ENCODE data around the gene NPHP4.

DNA sequence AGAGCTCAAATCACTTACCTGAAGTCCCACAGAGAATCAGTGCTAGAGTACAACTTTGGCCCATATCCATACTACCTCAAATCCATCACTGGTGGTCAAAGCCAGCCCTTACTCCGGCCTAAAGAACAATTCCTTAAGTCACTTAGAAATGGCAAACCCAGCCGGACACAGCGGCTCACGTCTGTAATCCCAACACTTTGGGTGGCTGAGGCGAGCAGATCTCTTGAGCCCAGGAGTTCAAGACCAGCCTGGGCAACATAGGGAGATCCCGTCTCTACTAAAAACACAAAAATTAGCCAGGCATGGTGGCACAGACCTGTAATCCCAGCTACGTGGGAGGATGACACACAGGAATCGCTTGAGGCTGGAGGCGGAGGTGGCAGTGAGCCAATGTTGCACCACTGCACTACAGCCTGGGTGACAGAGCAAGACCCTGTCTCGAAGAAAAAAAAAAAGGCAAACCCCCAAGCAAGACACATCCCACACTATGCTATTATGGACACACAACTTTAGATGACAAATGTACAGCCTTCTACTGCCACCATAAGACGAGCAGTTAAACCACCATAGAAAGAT lies 24.0 kb downstream of the NPHP4 start:
- no peak for TF ChIP-seq POLR2A (IDR thresholded peaks at IDR 0.05; ENCODE audit: low read length)
- TF ChIP-seq EP300 (IDR thresholded peaks at IDR 0.05): no peak
- TF ChIP-seq, protein P1, sequence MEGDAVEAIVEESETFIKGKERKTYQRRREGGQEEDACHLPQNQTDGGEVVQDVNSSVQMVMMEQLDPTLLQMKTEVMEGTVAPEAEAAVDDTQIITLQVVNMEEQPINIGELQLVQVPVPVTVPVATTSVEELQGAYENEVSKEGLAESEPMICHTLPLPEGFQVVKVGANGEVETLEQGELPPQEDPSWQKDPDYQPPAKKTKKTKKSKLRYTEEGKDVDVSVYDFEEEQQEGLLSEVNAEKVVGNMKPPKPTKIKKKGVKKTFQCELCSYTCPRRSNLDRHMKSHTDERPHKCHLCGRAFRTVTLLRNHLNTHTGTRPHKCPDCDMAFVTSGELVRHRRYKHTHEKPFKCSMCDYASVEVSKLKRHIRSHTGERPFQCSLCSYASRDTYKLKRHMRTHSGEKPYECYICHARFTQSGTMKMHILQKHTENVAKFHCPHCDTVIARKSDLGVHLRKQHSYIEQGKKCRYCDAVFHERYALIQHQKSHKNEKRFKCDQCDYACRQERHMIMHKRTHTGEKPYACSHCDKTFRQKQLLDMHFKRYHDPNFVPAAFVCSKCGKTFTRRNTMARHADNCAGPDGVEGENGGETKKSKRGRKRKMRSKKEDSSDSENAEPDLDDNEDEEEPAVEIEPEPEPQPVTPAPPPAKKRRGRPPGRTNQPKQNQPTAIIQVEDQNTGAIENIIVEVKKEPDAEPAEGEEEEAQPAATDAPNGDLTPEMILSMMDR (IDR thresholded peaks at IDR 0.05): no peak
- TF ChIP-seq NR3C1 (IDR thresholded peaks at IDR 0.05): no peak
